CD4-positive, alpha-beta T cell treated with Interleukin-10 for 1 hour (primary cell): ENCODE data around the gene NAT14.
A peak's percentile ranks its signal among the peaks of the same experiment; 100 is the strongest.

ENCODE experiments used
- DNase-seq: peaks from one replicate; pipeline ENCODE4 v3.0.0-alpha.2; 2020

The NAT14 gene

GRCh38 chr19:55472463-55472862 lies 12.5 kb upstream of the NAT14 start:
- DNase-seq: no peak

- no peak for DNase-seq
These were observed 11.6 kb upstream of the NAT14 start for GRCh38 chr19:55473225-55474012.

GRCh38 chr19:55474269-55475265 lies 10.4 kb upstream of the NAT14 start:
- DNase-seq: no peak

GRCh38 chr19:55476100-55476775 lies 8.8 kb upstream of the NAT14 start, which contains the start of gene ZNF628:
Gene ZNF628 (plus strand): TSS chr19:55476617. CDS start chr19:55479911, 3,294 bp downstream.
- DNase-seq: peak; percentile 98

GRCh38 chr19:55477905-55478304 lies 7.1 kb upstream of the NAT14 start:
- no peak for DNase-seq

- DNase-seq: no peak
These were observed 6.6 kb upstream of the NAT14 start for GRCh38 chr19:55478364-55478763.

GRCh38 chr19:55479045-55479444 lies 5.9 kb upstream of the NAT14 start:
- DNase-seq: no peak

- DNase-seq: no peak
These were observed 5.3 kb upstream of the NAT14 start for GRCh38 chr19:55479451-55480230.

- DNase-seq: no peak
These were observed 3.7 kb upstream of the NAT14 start for GRCh38 chr19:55481148-55481793.

GRCh38 chr19:55481794-55482155 lies 3.2 kb upstream of the NAT14 start:
- DNase-seq: no peak

GRCh38 chr19:55482156-55482961 lies 2.6 kb upstream of the NAT14 start:
- DNase-seq: no peak

GRCh38 chr19:55482967-55483705 lies 1.9 kb upstream of the NAT14 start:
- DNase-seq: no peak

- no peak for DNase-seq
These were observed 1.0 kb upstream of the NAT14 start for GRCh38 chr19:55483706-55484592.

GRCh38 chr19:55485439-55486011 lies 537 bp downstream of the NAT14 start:
- no peak for DNase-seq

GRCh38 chr19:55486043-55486970 lies 1.3 kb downstream of the NAT14 start:
- DNase-seq: no peak

GRCh38 chr19:55486971-55487923 lies 2.3 kb downstream of the NAT14 start:
- DNase-seq: no peak
